ENCODE measurements around the gene HYAL3.
A peak's percentile ranks its signal among the peaks of the same experiment; 100 is the strongest.
"Not testable (repeated sequence)": the region's sequence is repeated elsewhere in the genome, so short reads cannot be mapped to it uniquely, and the experiment has no call there.

Gene HYAL3

GRCh38 chr3:50245831-50246516 lies 53.2 kb downstream of the HYAL3 start:
- peak overlapping the region; percentile 60 for H3K4me3 ChIP-seq (ENCODE audit: low read length)
- peak; percentile 74 for DNase-seq (ENCODE audit: low read depth, low spot score)

- DNase-seq (ENCODE audit: low read depth, low spot score) = no peak
- peak overlapping the region; percentile 60 for H3K4me3 ChIP-seq (ENCODE audit: low read length)
Observed at GRCh38 chr3:50245251-50245745, 53.9 kb downstream of the HYAL3 start.

GRCh38 chr3:50244813-50245212 lies 54.4 kb downstream of the HYAL3 start:
- DNase-seq (ENCODE audit: low read depth, low spot score); H3K4me3 ChIP-seq (ENCODE audit: low read length): not testable (repeated sequence)

GRCh38 chr3:50243543-50243895 lies 55.7 kb downstream of the HYAL3 start:
- DNase-seq (ENCODE audit: low read depth, low spot score) = no peak
- no peak overlapping the region for H3K4me3 ChIP-seq (ENCODE audit: low read length)

GRCh38 chr3:50242851-50243542 lies 56.2 kb downstream of the HYAL3 start:
- DNase-seq (ENCODE audit: low read depth, low spot score) = no peak
- H3K4me3 ChIP-seq (ENCODE audit: low read length) = no peak overlapping the region

Measured in Jurkat, Clone E6-1 (cell line).